K562 (cell line): ENCODE results near the gene MARK3. TPM values are rescaled to one million over a fixed set of nuclear protein-coding genes. Genes with fewer than 3 reads are reported as not detected.

Source experiments
- ATAC-seq: fragments of 200-7000 bp; cut with Tn5 transposase; 3 replicates; pipeline ENCODE4 v1.9.1; 2020; ENCODE audit warnings: moderate library complexity
- BruUV-seq: library from RNA; stranded (reverse); fragments of 400-500 nt; replicated peaks from 2 replicates; lab custom pipeline; 2021; lab: Mats Ljungman, UMichigan
- CTCF ChIA-PET: fragments of 300-600 bp; formaldehyde crosslinking; extraction: SDS; loops from one replicate; lab custom pipeline; 2021; ENCODE audit warnings: low intra/inter-chr PET ratio; lab: Yijun Ruan, JAX
- POLR2A ChIA-PET: fragments of 300-600, 350-650 bp; sonication (Branson Sonifier 250); formaldehyde crosslinking; extraction: SDS; loops from one replicate; lab custom pipeline; 2021; ENCODE audit warnings: antibody characterized with exemption, inconsistent platforms; lab: Yijun Ruan, JAX
- DNase-seq, 4 experiments: peaks; one replicate each; pipeline versions ENCODE4 v3.0.0 to v3.0.0-alpha.2; 2011 to 2018; ENCODE audit warnings: low spot score in 3 of 4, mixed read lengths in 3 of 4; ENCODE audit errors: extremely low read depth in 1 of 4
- FAIRE-seq: peaks from 2 replicates; lab custom pipeline; 2011; peaks lifted over from hg19 to GRCh38; lab: Jason Lieb, UNC
- H2AFZ ChIP-seq: 2 replicates; pipeline ENCODE4 v1.6.0; 2011; ENCODE audit warnings: low read depth, low read length, control low read depth, inconsistent platforms
- H3K27ac ChIP-seq: fragments of 200-600 bp; 3 replicates; pipeline ENCODE4 v1.8.0; 2011; ENCODE audit warnings: low read depth, mild to moderate bottlenecking, control low read depth, inconsistent platforms, low read length, moderate library complexity, mixed read lengths; ENCODE audit errors: extremely low read depth
- H3K27me3 ChIP-seq, 2 experiments: fragments of 300-600 bp in 1 of 2; 2 replicates in 1 of 2; 3 replicates in 1 of 2; pipeline versions ENCODE4 v1.6.0 to v1.8.0; 2011; ENCODE audit warnings: inconsistent platforms in 2 of 2, low read length in 2 of 2, mild to moderate bottlenecking in 1 of 2, mixed read lengths in 1 of 2, moderate library complexity in 1 of 2; ENCODE audit not compliant: control insufficient read depth in 2 of 2, insufficient read depth in 2 of 2
- H3K36me3 ChIP-seq: fragments of 300-600 bp; 3 replicates; pipeline ENCODE4 v1.8.0; 2011; ENCODE audit warnings: mild to moderate bottlenecking, low read length, inconsistent platforms; ENCODE audit not compliant: control insufficient read depth, insufficient read depth
- H3K4me1 ChIP-seq, 2 experiments: fragments of 200-600 bp in 1 of 2; replicated peaks in 1 of 2; 2 replicates in 1 of 2; 3 replicates in 1 of 2; pipeline versions ENCODE4 v1.5.1 to v1.8.0; 2011; ENCODE audit warnings: inconsistent platforms in 2 of 2, low read length in 2 of 2, mild to moderate bottlenecking in 1 of 2, mixed read lengths in 1 of 2, moderate library complexity in 1 of 2; ENCODE audit not compliant: control insufficient read depth in 2 of 2, insufficient read depth in 2 of 2
- H3K4me2 ChIP-seq: 2 replicates; pipeline ENCODE4 v1.6.1; 2011; ENCODE audit warnings: low read length, control low read depth, inconsistent platforms, mixed read lengths; ENCODE audit not compliant: insufficient read depth
- H3K4me3 ChIP-seq: fragments of 200-600 bp; sonication (generic), shearing (Covaris generic); 2 replicates; pipeline ENCODE4 v1.5.1; 2016; ENCODE audit warnings: control low read depth, inconsistent platforms
- H3K79me2 ChIP-seq: fragments of 200-600 bp; 3 replicates; pipeline ENCODE4 v1.8.0; 2011; ENCODE audit warnings: low read length, inconsistent platforms; ENCODE audit not compliant: control insufficient read depth, insufficient read depth
- H3K9ac ChIP-seq, 2 experiments: 2 replicates each; pipeline versions ENCODE4 v1.6.0 to v1.6.1; 2011; ENCODE audit warnings: low read depth in 2 of 2, low read length in 2 of 2, control low read depth in 1 of 2, inconsistent platforms in 1 of 2, mild to moderate bottlenecking in 1 of 2, mixed read lengths in 1 of 2; ENCODE audit not compliant: insufficient read depth in 1 of 2
- H3K9me1 ChIP-seq: one replicate; pipeline ENCODE4 v1.6.0; 2011; ENCODE audit warnings: inconsistent platforms, mild to moderate bottlenecking, low read length, moderate library complexity; ENCODE audit not compliant: control insufficient read depth, insufficient read depth
- H3K9me3 ChIP-seq: replicated peaks from 2 replicates; pipeline ENCODE4 v1.5.1; 2011; ENCODE audit warnings: low read depth, low read length, inconsistent platforms; ENCODE audit not compliant: control insufficient read depth, insufficient read depth
- H4K20me1 ChIP-seq: replicated peaks from 2 replicates; pipeline ENCODE4 v1.6.1; 2011; ENCODE audit warnings: low read length, inconsistent platforms, mixed read lengths; ENCODE audit not compliant: control insufficient read depth, insufficient read depth
- CTCF ChIP-seq, 3 experiments: IDR thresholded peaks in 2 of 3; conservative IDR thresholded peaks in 1 of 3; 2 replicates each; pipeline ENCODE4 v1.5.1; 2011 to 2012; ENCODE audit warnings: low read length in 3 of 3, mild to moderate bottlenecking in 3 of 3, control low read depth in 2 of 3, improper control_type of control experiment in 1 of 3, inconsistent platforms in 1 of 3, low read depth in 1 of 3, mixed read lengths in 1 of 3, moderate library complexity in 1 of 3; ENCODE audit not compliant: insufficient read depth in 2 of 3
- MCM2 ChIP-seq: fragments of 450-650 bp; IDR thresholded peaks from 2 replicates; pipeline ENCODE4 v1.6.1; 2017; ENCODE audit warnings: low read depth, mild to moderate bottlenecking
- MCM7 ChIP-seq, 2 experiments: fragments of 450-650 bp; IDR thresholded peaks; 2 replicates each; pipeline ENCODE4 v1.6.1; 2016 to 2018
- RAD21 ChIP-seq, 2 experiments: fragments of 250-450 bp in 1 of 2; fragments of 450-650 bp in 1 of 2; sonication (Bioruptor Pico) in 1 of 2; formaldehyde crosslinking in 1 of 2; IDR thresholded peaks in 1 of 2; conservative IDR thresholded peaks in 1 of 2; 2 replicates each; pipeline versions ENCODE4 v1.4.0 to v1.8.0; 2020 to 2022; ENCODE audit warnings: mild to moderate bottlenecking in 2 of 2, moderate library complexity in 1 of 2
- STAT6 ChIP-seq: sonication (generic); formaldehyde crosslinking; IDR thresholded peaks from 2 replicates; pipeline ENCODE4 v1.8.1; 2023; ENCODE audit warnings: mild to moderate bottlenecking, missing genetic modification reagents
- ZBTB33 ChIP-seq: sonication (generic); formaldehyde crosslinking; IDR thresholded peaks from 2 replicates; pipeline ENCODE4 v1.8.1; 2023; ENCODE audit warnings: mild to moderate bottlenecking, missing genetic modification reagents
- ZNF282 ChIP-seq: sonication (generic); formaldehyde crosslinking; IDR thresholded peaks from 2 replicates; pipeline ENCODE4 v1.8.1; 2023; ENCODE audit warnings: missing genetic modification reagents
- ZNF696 ChIP-seq: fragments of 250-450 bp; sonication (Bioruptor Pico); conservative IDR thresholded peaks from 2 replicates; pipeline ENCODE4 v1.4.0; 2020; ENCODE audit warnings: mild to moderate bottlenecking, moderate library complexity
- WGBS: fragments of 100-300 bp; shearing (Covaris generic); methylation state at CpG from one replicate; pipeline ENCODE4 v1.1.6; 2016; ENCODE audit warnings: low coverage, mixed read lengths; ENCODE audit not compliant: insufficient coverage; ENCODE audit errors: missing lambda C conversion rate; 5-methylcytosine and 5-hydroxymethylcytosine counted together
- in situ Hi-C: fragments of 300-500 bp; cut with MboI; formaldehyde crosslinking; loops from 4 replicates; pipeline ENCODE4 v1.15.0; 2018; ENCODE audit warnings: inconsistent platforms, mixed read lengths
- intact Hi-C: fragments of 100-400 bp; cut with micrococcal nuclease; formaldehyde crosslinking; loops from 2 replicates; pipeline ENCODE4 v1.14.2; 2022
- polyA plus RNA-seq, 8 experiments: library from polyadenylated mRNA; depleted of rRNA in 4 of 8; stranded (reverse) in 5 of 8; unstranded in 3 of 8; fragments of >200 nt; fragmentation: Nextera tagmentation in 2 of 8; fragmentation: Illumina TruSeq in 1 of 8; extraction: Ambion mirVana in 2 of 8; extraction: Trizol in 1 of 8; gene quantifications; 2 replicates each; pipeline versions ENCODE4 v1.2.1 to v1.2.3, GENCODE V29; 2011 to 2014; ENCODE audit warnings: inconsistent platforms in 1 of 8, missing spikeins in 1 of 8
- total RNA-seq, 7 experiments: library from RNA; depleted of rRNA in 6 of 7; stranded (reverse); fragments of >200 nt in 6 of 7; fragmentation: Illumina TruSeq in 2 of 7; extraction: Trizol in 2 of 7; gene quantifications; 2 replicates each; pipeline versions ENCODE4 v1.2.1 to v1.2.3, GENCODE V29; 2011 to 2021; ENCODE audit warnings: low replicate concordance in 1 of 7
- TF ChIP-seq, protein P1 (sequence below): fragments of 450-650 bp; conservative IDR thresholded peaks from 2 replicates; pipeline ENCODE4 v1.6.1; 2016; ENCODE audit warnings: missing genetic modification characterization, low read depth, mild to moderate bottlenecking, missing compliant biosample characterization, moderate library complexity
- TF ChIP-seq, protein P2 (sequence below): sonication (generic); formaldehyde crosslinking; IDR thresholded peaks from 2 replicates; pipeline ENCODE4 v1.8.1; 2023; ENCODE audit warnings: mild to moderate bottlenecking, missing genetic modification reagents

The MARK3 gene
- total and polyA plus RNA-seq, 9 of the 15 experiments (the other 6 are each of a cell fraction or from before 2014, with no cell fraction given): 10.1 to 68.7 (median 56.3) TPM

- no peak overlapping the region for H3K4me3 ChIP-seq
- BruUV-seq: no TSS peak
- H3K4me2 ChIP-seq: no peak overlapping the region
- intact Hi-C loops (no loop called here), in situ Hi-C loops (no loop called here)
- H3K9ac ChIP-seq: no peak overlapping the region
- H3K9me1 ChIP-seq: no peaks in the 10 kb centered on the region
- peaks cover 40% of the 10 kb centered on the region; the same call in 2 of the 3 replicates for H3K36me3 ChIP-seq
- 86% methylated on average over 3 of the region's 3 CpGs for WGBS
- DNase-seq (no peak), FAIRE-seq (no peak), ATAC-seq (no peak)
- POLR2A ChIA-PET: no interaction called here
- CTCF ChIA-PET: no interaction called here
- no peaks in the 10 kb centered on the region for H4K20me1 ChIP-seq
- no peaks in the 10 kb centered on the region for H3K9me3 ChIP-seq
- no peak overlapping the region for H2AFZ ChIP-seq
- H3K4me1 ChIP-seq: peaks cover 3 to 21% of the 10 kb centered on the region in 2 experiments
- H3K27ac ChIP-seq: no peak overlapping the region
- no peaks in the 10 kb centered on the region for H3K27me3 ChIP-seq
- H3K79me2 ChIP-seq: peaks cover 84% of the 10 kb centered on the region
- no peak for TF ChIP-seq ZBTB33 (CRISPR knock-in tag)
- TF ChIP-seq ZNF696 (CRISPR knock-in tag): no peak
- TF ChIP-seq, protein P1, sequence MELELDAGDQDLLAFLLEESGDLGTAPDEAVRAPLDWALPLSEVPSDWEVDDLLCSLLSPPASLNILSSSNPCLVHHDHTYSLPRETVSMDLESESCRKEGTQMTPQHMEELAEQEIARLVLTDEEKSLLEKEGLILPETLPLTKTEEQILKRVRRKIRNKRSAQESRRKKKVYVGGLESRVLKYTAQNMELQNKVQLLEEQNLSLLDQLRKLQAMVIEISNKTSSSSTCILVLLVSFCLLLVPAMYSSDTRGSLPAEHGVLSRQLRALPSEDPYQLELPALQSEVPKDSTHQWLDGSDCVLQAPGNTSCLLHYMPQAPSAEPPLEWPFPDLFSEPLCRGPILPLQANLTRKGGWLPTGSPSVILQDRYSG (tag): no peak
- TF ChIP-seq MCM7 (IDR thresholded peaks at IDR 0.05): no peak
- no peak for TF ChIP-seq MCM2
- TF ChIP-seq ZNF282: no peak
- no peak for TF ChIP-seq RAD21 (CRISPR knock-in tag; conservative IDR thresholded peaks at IDR 0.05 in 1 of 2, IDR thresholded peaks at IDR 0.05 in 1 of 2)
- no peak for TF ChIP-seq STAT6
- TF ChIP-seq CTCF (IDR thresholded peaks at IDR 0.05 in 2 of 3, conservative IDR thresholded peaks at IDR 0.05 in 1 of 3; ENCODE audit: insufficient read depth in 2 of 3, low read depth in 1 of 3, low read length in 3 of 3): no peak
- TF ChIP-seq, protein P2, sequence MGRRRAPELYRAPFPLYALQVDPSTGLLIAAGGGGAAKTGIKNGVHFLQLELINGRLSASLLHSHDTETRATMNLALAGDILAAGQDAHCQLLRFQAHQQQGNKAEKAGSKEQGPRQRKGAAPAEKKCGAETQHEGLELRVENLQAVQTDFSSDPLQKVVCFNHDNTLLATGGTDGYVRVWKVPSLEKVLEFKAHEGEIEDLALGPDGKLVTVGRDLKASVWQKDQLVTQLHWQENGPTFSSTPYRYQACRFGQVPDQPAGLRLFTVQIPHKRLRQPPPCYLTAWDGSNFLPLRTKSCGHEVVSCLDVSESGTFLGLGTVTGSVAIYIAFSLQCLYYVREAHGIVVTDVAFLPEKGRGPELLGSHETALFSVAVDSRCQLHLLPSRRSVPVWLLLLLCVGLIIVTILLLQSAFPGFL (CRISPR knock-in tag): no peak
Measured at GRCh38 chr14:103430358-103430757, 45.1 kb downstream of the MARK3 start.
